Measurements from ENCODE around the gene TPRN.

TPRN gene

GRCh38 chr9:137141976-137142936, 58.3 kb downstream of the TPRN start:
- intact Hi-C loops (cut with DNase I; ENCODE audit: low total_unique reads): no loop called here
- TF ChIP-seq CTCF (IDR thresholded peaks at IDR 0.05): no peak
- peaks cover 0 to 94% of the 10 kb centered on the region in 2 donors for H3K27me3 ChIP-seq
- no peak for DNase-seq
- H3K4me1 ChIP-seq: peaks cover 0 to 9% (median 5%) of the 10 kb centered on the region in 4 donors
- H3K36me3 ChIP-seq: no peaks in the 10 kb centered on the region
- H3K27ac ChIP-seq: no peak overlapping the region
- H3K4me3 ChIP-seq: no peak overlapping the region
- H3K9me3 ChIP-seq: no peaks in the 10 kb centered on the region
